ENCODE results near the gene SNX13. TPM values are rescaled to one million over a fixed set of nuclear protein-coding genes. Genes with fewer than 3 reads are reported as not detected.
A peak's percentile ranks its signal among the peaks of the same experiment; 100 is the strongest.
"Not testable (repeated sequence)": the region's sequence is repeated elsewhere in the genome, so short reads cannot be mapped to it uniquely, and the experiment has no call there.

SNX13 gene
- total RNA-seq, 1 experiment from 2014 or later, result 8.6 TPM

DNA sequence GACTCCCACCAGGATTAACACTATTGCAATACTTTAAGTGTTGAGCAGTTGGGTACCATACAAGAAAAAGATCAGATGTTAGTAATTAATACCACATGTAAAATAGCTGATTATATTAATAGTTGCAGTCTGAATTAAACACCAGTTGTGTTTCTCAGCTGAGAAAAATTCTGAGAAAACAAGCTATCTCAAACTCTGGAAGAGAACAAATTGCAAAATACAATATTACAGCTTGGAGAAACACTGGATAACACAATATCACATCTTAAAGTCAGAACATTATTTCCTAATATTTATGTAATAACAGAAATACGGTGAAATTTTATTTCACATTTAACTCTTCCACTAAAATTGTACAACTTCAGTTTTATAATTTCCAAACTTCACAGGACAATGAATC is 9.2 kb downstream of the SNX13 start:
- no peaks in the 10 kb centered on the region for H3K9me3 ChIP-seq

DNA sequence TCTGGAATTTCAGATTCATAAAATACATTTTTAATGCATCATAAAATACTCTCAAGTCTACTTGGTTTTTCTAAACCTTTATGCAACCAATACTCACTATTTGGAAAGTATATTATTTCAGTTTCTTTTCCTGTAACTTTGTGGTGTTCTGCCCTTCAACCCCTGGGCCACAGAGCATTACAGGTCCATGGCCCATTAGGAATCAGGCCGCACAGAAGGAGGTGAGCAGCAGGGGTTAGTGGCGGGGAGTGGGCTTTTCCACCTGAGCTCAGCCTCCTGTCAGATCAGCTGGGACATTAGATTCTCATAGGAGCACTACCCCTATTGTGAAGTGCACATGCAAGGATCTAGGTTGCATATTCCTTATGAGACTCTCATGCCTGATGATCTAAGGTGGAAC is 9.7 kb downstream of the SNX13 start:
- Histone ChIP-seq H3K9me3 (no peaks in the 10 kb centered on the region), H3K27me3 (no peaks in the 10 kb centered on the region), H3K36me3 (no peaks in the 10 kb centered on the region; the same call in 1 of the 2 replicates), H3K4me3 (no peak overlapping the region)
- no peak for DNase-seq

More for the DNA sequence above, 9.2 kb downstream of the SNX13 start:
- no peak for DNase-seq
- Histone ChIP-seq H3K36me3 (peaks cover 4% of the 10 kb centered on the region; the same call in 1 of the 2 replicates), H3K4me3 (no peak overlapping the region), H3K27me3 (no peaks in the 10 kb centered on the region)

DNA sequence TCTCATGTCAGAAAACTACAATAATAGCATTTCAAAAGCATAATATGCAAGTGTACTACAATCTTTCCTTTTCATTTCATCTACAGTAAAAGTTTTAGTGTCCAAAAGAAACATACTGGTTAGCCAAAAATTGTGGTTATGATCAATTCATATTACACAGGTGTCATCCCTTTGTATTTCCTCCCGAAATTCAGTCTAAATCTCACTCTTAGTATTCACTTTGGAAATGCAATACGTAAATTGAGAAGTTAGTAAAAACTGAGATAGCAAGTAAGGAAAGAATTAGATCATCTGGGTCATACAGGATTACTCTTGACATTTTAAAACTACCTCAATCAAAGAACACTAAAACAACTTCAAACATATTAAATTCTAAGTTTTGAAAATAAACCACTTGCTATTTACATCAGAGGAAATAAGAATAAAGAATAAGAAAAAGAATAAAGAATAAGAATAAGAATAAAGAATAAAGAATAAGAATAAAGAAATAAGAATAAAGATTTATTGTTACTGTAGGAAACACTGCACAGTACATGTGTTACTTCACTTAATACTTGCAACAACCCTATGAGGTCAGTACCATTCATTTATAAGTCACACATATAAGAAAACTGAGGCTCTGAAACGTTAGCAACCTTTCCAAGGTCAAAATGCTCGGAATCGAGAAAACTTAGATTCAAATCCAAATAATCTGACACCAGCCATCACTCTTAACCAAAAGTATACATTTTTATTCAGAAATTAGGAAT is 10.5 kb downstream of the SNX13 start:
- no peak for DNase-seq
- Histone ChIP-seq H3K9me3 (no peaks in the 10 kb centered on the region), H3K27me3 (no peaks in the 10 kb centered on the region), H3K4me3 (no peak overlapping the region), H3K36me3 (no peaks in the 10 kb centered on the region)

DNA sequence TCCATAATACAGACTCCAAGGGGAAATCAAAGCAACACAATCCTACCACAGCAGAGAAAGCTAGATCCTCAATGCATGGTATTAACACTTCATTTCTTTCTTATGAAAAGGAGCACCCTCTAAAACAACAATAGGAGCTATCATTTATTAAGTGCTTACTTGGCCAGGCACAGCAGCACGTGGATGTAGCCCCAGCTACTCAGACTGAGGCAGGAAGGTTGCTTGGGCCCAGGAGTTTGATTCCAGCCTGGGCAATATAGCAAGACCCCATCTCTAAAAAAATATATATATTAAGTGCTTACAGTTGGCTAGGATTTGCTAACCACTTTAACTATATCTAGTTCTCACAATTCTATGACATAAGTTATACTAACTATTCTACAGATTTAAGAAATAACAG is 12.2 kb downstream of the SNX13 start:
- DNase-seq, result no peak
- no peaks in the 10 kb centered on the region for H3K27me3 ChIP-seq
- no peak overlapping the region for H3K4me3 ChIP-seq
- H3K36me3 ChIP-seq, result no peaks in the 10 kb centered on the region
- H3K9me3 ChIP-seq, result no peaks in the 10 kb centered on the region

DNA sequence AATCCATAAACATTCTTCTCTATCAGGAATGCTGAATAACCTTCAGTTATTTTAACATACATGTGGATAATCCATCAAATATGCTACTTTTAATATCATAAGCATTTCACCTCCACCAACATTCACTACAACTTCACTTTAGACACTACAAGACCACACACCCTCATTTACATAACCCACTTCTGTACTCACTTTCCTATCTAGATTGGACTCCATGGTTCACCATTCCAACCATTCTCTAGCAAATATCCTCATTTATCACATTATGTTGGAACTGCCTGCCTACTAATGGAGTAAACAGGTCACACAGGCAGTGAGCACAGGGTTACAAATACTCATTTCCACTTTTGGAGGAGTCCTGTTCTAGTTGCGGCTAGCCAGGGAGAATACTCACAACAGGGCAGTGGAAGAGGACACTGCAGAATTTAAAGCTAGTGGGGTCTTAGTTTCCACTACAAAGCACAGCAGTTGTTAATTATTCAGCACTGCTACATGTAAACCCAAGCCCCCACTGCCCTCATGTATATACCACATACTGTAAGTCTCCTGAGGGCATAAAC is 18.4 kb downstream of the SNX13 start:
- no peak overlapping the region for H3K4me3 ChIP-seq
- no peaks in the 10 kb centered on the region for H3K27me3 ChIP-seq
- no peak for DNase-seq
- no peaks in the 10 kb centered on the region for H3K36me3 ChIP-seq
- H3K9me3 ChIP-seq, result no peaks in the 10 kb centered on the region; the same call in none of the 2 replicates

DNA sequence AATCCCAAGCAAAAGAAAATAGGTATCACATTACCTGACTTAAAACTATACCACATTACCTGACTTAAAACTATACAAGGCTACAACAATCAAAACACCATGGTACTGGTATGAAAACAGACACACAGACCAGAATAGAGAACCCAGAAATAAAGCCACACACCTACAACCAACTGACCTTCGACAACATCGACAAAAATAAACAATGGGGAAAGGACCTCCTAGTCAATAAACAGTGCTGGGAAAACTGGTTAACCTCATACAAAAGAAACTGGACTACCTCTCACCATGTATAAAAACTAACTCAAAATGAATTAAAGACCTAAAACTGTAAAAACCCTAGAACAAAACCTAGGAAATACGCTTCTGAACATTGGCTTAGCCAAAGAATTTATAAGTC is 22.5 kb downstream of the SNX13 start:
- Histone ChIP-seq H3K9me3 (peaks cover 5% of the 10 kb centered on the region), H3K36me3 (no peaks in the 10 kb centered on the region), H3K4me3 (no peak overlapping the region), H3K27me3 (no peaks in the 10 kb centered on the region)
- DNase-seq, result no peak

DNA sequence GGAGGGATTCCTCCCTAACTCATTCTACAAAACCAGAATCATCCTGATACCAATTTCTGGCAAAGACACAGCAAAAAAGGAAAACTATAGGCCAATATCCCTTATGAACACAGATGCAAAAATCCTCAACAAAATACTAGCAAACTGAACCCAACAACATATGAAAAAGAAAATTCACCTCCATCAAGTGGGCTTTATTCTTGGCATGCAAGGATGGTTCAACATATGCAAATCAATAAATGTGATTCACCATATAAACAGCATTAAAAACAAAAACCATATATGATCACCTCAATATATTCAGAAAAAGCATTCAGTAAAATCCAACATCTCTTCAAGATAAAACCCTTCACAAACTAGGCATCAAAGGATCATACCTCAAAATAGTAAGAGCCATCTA is 23.5 kb downstream of the SNX13 start:
- no peak for DNase-seq
- Histone ChIP-seq H3K27me3 (no peaks in the 10 kb centered on the region), H3K36me3 (no peaks in the 10 kb centered on the region), H3K4me3 (no peak overlapping the region), H3K9me3 (peaks cover 5% of the 10 kb centered on the region)

DNA sequence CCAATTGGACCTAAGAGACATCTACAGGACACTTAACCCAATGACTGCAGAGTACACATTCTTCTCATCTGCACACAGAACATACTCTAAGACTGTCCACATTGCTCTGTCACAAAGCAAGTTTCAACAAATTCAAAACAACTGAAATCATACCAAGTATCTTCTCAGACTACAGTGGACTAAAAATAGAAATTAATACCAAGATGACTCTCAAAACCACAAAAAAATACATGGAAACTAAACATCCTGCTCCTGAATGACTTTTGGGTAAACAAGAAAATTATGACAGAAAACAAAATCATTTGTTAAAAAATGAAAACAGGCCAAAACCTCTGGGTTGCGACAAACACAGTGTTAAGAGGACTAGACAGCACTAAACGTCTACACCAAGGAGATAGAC is 24.5 kb downstream of the SNX13 start:
- no peak for DNase-seq
- no peaks in the 10 kb centered on the region for H3K27me3 ChIP-seq
- H3K4me3 ChIP-seq, result no peak overlapping the region
- H3K9me3 ChIP-seq, result peaks cover 5% of the 10 kb centered on the region
- no peaks in the 10 kb centered on the region for H3K36me3 ChIP-seq

DNA sequence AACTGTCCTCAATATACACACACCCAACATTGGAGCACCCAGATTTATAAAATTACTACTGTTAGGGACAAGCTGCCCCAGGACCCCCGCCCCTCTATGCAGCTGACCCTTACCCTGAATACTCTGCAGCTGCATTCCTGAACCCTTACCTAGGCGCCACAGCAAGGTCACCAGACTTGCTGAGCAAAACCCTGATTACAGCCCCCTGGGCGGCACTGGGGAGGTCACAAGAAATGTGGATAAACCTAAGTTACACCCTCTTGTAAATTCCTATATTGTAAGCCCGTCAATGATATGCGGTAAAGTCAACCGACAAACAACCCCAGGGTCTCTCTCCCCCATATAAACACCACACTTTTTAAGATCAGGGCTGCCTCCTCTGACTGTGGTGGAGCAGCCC is 25.1 kb downstream of the SNX13 start:
- Histone ChIP-seq H3K36me3 (no peaks in the 10 kb centered on the region), H3K27me3 (no peaks in the 10 kb centered on the region), H3K9me3 (peaks cover 5% of the 10 kb centered on the region), H3K4me3 (no peak overlapping the region)
- DNase-seq, result no peak

DNA sequence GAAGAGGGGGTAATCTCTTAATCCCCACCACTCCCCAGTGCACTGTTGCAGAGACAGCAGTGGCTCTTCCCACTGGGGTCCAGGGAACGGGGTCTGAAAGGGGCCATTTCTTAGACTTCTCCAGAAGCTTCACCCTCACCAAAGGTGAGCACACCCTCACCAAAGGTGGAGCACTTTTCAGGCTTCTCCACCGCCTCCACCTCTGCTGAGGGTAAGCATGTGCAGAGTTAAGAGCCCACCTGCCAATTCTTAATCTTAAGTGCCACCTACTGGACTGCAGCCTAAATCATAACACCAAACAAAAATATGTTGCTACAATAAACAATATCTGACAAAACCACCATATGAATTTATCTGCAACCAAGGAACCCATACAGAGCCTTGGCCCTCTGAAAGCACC is 27.0 kb downstream of the SNX13 start:
- H3K9me3 ChIP-seq, result peaks cover 5% of the 10 kb centered on the region
- no peak overlapping the region for H3K4me3 ChIP-seq
- DNase-seq, result no peak
- H3K27me3 ChIP-seq, result no peaks in the 10 kb centered on the region
- H3K36me3 ChIP-seq, result no peaks in the 10 kb centered on the region

DNA sequence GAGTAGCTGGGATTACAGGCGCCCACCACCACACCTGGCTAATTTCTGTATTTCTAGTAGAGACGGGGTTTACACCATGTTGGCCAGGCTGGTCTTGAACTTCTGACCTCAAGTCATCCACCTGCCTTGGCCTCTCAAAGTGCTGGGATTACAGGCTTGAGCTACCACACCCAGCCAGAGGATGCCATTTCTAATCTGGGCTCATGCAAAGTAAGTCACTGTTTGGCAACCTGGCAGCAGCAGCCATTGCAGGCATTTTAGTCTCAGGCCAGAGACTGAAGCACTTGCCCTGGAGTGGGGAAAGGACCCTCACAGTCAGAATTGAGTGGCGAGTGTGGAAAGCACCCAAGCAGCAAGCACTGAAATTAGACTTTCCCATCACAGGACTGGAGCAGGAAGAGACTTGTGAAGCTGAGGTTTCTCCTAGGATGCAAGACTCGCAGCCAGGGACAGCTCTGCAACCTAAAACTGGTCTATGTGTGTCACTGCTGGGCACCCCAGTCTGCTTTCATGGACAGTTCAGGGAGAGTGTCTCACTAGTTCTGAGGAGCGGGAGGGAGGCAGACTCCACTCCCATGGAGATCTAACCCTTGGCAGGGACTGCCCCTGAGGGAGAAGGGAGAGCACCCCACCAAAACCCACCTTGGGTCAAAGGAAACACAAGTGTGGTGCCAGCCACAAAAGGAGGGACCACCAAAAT is 27.6 kb downstream of the SNX13 start:
- H3K9me3 ChIP-seq, result peaks cover 5% of the 10 kb centered on the region; the same call in 1 of the 2 replicates
- H3K36me3 ChIP-seq, result no peaks in the 10 kb centered on the region
- DNase-seq, result no peak
- H3K4me3 ChIP-seq, result no peak overlapping the region
- H3K27me3 ChIP-seq, result no peaks in the 10 kb centered on the region

DNA sequence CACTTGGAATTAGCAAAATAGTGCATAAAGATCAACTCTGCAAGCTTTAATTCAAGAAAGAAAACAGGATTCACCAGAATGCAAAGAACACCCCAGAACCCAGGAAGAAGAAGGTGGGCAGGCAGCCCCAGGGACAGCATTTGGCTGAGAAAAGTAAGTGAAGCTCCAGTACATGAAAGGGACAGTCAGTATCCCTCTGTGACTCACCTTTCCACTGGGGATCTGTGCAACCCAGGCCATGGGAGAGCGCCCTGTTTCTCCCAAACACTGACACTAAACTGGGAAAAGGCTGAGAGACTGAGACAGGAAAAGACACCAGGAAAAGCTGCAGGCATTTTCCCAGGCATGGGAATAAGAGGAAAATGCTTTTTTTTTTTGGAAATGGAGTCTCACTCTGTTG is 28.2 kb downstream of the SNX13 start:
- Histone ChIP-seq H3K27me3 (no peaks in the 10 kb centered on the region), H3K36me3 (no peaks in the 10 kb centered on the region), H3K9me3 (peaks cover 5% of the 10 kb centered on the region; the same call in 1 of the 2 replicates), H3K4me3 (no peak overlapping the region)
- DNase-seq, result no peak

DNA sequence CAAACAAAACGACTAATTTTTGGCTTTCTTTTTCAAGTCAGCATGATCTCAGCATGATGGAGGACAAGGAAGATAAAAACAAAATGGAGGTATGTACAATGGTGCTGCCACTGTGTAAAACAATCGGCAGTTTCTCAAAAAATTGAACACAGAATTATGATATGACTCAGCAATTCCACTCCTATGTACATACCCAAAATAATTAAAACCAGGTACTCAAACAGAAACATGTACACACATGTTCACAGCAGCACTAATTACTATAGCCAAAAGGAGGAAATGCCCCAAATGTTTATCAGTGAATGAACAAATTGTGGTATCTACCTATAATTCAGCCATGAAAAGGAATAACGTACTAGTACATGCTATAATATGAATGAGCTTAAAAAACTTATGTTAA is 29.9 kb downstream of the SNX13 start:
- no peak for DNase-seq
- H3K27me3 ChIP-seq, result no peaks in the 10 kb centered on the region
- H3K4me3 ChIP-seq, result no peak overlapping the region
- no peaks in the 10 kb centered on the region for H3K36me3 ChIP-seq
- no peaks in the 10 kb centered on the region; the same call in 1 of the 2 replicates for H3K9me3 ChIP-seq

DNA sequence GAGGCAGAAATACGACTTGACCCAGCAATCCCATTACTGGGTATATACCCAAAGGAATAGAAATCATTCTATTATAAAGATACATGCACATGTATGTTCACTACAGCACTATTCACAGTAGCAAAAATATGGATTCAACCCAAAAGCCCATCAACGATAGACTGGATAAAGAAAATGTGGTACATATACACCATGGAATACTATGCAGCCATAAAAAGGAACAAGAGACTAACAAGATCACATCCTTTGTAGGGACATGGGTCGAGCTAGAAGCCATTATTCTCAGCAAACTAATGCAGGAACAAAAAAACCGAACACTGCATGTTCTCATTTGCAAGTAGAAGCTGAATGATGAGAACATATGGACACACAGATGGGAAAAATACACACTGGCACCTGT is 31.0 kb downstream of the SNX13 start:
- not testable (repeated sequence) for H3K36me3 ChIP-seq, H3K4me3 ChIP-seq, H3K27me3 ChIP-seq, DNase-seq, H3K9me3 ChIP-seq

DNA sequence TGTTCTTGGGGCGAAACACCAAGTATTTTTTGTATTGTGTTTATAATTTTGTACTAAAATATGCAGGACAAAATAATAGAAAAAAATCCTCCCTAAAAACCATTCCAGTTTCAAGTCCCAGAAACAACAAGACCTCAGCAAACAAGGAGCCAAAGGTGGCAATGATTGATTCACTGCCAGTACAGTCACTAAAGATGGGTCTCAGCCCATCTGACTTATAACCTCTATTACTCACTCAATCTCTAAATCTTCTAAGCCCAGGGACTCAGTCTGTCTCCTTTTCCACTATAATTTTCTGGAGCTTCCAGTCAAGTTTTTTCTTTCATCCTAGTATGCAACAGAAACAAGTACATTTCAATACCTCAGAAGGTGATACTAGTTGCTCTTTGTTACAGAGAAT is 33.3 kb downstream of the SNX13 start:
- Histone ChIP-seq H3K9me3 (no peaks in the 10 kb centered on the region; the same call in 1 of the 2 replicates), H3K27me3 (no peaks in the 10 kb centered on the region), H3K36me3 (no peaks in the 10 kb centered on the region), H3K4me3 (no peak overlapping the region)
- peak; percentile 33 for DNase-seq

DNA sequence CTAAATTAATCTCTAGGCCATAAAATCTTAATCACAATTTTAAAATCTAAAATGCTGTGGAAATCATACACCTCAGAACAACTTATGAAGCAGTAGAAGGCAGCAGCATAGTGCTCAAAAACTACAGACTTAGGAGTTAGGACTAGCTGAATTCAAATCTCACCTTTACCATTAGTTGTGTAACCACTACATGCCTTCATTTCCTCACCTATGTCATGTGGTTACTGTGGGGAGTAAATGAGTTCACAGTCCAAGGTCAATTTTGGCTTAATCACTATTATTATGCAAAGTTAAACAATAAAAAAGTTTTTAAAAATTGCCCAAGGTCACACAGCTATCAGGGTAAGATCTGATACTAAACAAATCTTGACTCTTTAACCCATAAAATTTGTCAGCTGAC is 37.0 kb downstream of the SNX13 start:
- H3K27me3 ChIP-seq, result no peaks in the 10 kb centered on the region
- H3K4me3 ChIP-seq, result no peak overlapping the region
- no peaks in the 10 kb centered on the region; the same call in 1 of the 2 replicates for H3K9me3 ChIP-seq
- H3K36me3 ChIP-seq, result no peaks in the 10 kb centered on the region
- DNase-seq, result no peak

DNA sequence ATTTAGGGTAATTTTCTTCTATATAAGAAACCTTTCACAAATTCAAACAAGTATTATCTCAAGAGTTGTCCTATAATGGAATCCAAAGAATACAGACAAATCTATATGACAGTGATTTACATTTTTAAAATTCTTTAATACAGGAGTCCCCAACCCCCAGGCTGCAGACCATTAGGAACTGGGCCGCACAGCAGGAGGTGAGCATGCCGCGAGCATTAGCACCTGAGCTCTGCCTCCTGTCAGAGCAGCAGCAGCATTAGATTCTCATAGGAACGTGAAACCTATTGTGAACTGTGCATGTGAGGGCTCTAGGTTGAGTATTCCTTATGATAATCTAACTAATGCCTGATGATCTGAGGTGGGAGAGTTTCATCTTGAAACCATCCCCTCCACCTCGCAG is 37.7 kb downstream of the SNX13 start:
- Histone ChIP-seq H3K27me3 (no peaks in the 10 kb centered on the region), H3K9me3 (no peaks in the 10 kb centered on the region), H3K36me3 (no peaks in the 10 kb centered on the region), H3K4me3 (no peak overlapping the region)
- no peak for DNase-seq

DNA sequence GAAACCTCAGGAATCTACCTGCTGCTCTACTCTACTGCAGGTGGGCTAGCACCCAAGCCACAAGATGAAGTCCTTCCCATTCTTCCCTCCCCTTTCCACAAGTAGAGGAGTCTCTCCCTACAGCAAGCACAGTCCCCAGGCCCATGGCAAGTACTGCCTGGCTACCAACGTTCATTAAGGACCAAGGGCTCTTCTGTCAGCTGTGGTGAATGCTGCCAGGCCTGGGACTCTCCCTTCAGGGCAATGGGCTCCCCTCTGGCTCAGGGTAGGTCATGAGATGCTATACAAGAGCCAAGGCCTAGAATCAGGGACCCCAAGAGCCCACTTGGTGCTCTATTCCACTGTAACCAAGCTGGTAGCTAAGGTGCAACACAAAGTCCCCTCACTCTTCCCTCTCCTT is 39.8 kb downstream of the SNX13 start:
- Histone ChIP-seq H3K4me3 (no peak overlapping the region), H3K9me3 (no peaks in the 10 kb centered on the region)
- DNase-seq, result no peak

More for the DNA sequence above, 39.8 kb downstream of the SNX13 start:
- Histone ChIP-seq H3K36me3 (no peaks in the 10 kb centered on the region), H3K27me3 (no peaks in the 10 kb centered on the region)
